Measurements from ENCODE around the gene SIRT1. TPM values are rescaled to one million over a fixed set of nuclear protein-coding genes. Genes with fewer than 3 reads are reported as not detected.
"Not testable (repeated sequence)": the region's sequence is repeated elsewhere in the genome, so short reads cannot be mapped to it uniquely, and the experiment has no call there.

Gene SIRT1
- total RNA-seq, 1 donor from 2014 or later = 26.2 TPM

GRCh38 chr10:67936416-67936815, 52.0 kb downstream of the SIRT1 start:
- H3K9me3 Mint-ChIP-seq = no peaks in the 10 kb centered on the region
- no peak overlapping the region for H3K27ac Mint-ChIP-seq
- no peaks in the 10 kb centered on the region for H3K27me3 Mint-ChIP-seq (ENCODE audit: low read depth)
- H3K4me3 Mint-ChIP-seq = no peak overlapping the region
- no peaks in the 10 kb centered on the region for H3K4me1 Mint-ChIP-seq
- TF ChIP-seq, protein P1, sequence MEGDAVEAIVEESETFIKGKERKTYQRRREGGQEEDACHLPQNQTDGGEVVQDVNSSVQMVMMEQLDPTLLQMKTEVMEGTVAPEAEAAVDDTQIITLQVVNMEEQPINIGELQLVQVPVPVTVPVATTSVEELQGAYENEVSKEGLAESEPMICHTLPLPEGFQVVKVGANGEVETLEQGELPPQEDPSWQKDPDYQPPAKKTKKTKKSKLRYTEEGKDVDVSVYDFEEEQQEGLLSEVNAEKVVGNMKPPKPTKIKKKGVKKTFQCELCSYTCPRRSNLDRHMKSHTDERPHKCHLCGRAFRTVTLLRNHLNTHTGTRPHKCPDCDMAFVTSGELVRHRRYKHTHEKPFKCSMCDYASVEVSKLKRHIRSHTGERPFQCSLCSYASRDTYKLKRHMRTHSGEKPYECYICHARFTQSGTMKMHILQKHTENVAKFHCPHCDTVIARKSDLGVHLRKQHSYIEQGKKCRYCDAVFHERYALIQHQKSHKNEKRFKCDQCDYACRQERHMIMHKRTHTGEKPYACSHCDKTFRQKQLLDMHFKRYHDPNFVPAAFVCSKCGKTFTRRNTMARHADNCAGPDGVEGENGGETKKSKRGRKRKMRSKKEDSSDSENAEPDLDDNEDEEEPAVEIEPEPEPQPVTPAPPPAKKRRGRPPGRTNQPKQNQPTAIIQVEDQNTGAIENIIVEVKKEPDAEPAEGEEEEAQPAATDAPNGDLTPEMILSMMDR (IDR thresholded peaks at IDR 0.05; ENCODE audit: unreplicated experiment) = no peak
- no peak for DNase-seq (ENCODE audit: low spot score in 2 of 2, unreplicated experiment in 2 of 2)
- H3K36me3 Mint-ChIP-seq = peaks cover 24% of the 10 kb centered on the region

DNA sequence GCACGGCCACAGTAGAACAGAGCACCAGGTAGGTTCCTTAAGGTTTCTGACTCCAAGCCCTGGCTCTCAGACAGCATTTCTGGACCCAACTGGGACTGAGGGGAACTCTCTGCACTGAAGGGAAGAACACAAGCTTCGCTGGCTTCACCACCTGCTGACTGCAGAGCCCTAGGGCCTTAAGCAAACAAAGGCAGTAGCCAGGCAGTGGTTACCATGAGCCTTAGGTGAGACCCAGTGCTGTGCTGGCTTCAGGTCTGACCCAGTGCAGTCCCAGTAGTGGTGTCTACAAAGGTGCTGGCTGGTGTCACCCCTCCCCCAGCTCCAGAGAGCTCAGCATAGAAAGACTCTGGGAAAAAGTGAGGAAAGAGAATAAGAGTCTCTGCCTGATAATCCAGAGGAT, 59.5 kb downstream of the SIRT1 start:
- H3K27ac Mint-ChIP-seq = no peak overlapping the region
- peaks cover 22% of the 10 kb centered on the region for H3K9me3 Mint-ChIP-seq
- H3K36me3 Mint-ChIP-seq = peaks cover 45% of the 10 kb centered on the region
- TF ChIP-seq, protein P1 (IDR thresholded peaks at IDR 0.05; ENCODE audit: unreplicated experiment) = no peak
- H3K4me1 Mint-ChIP-seq = no peaks in the 10 kb centered on the region
- no peak for DNase-seq (ENCODE audit: low spot score in 2 of 2, unreplicated experiment in 2 of 2)
- no peaks in the 10 kb centered on the region for H3K27me3 Mint-ChIP-seq (ENCODE audit: low read depth)
- H3K4me3 Mint-ChIP-seq = no peak overlapping the region

GRCh38 chr10:67955614-67956013, 71.2 kb downstream of the SIRT1 start:
- Mint-ChIP-seq H3K27ac (no peak overlapping the region), H3K4me3 (no peak overlapping the region), H3K27me3 (ENCODE audit: low read depth) (no peaks in the 10 kb centered on the region), H3K9me3 (no peaks in the 10 kb centered on the region), H3K4me1 (peaks cover 7% of the 10 kb centered on the region), H3K36me3 (peaks cover 25% of the 10 kb centered on the region)
- TF ChIP-seq, protein P1 (IDR thresholded peaks at IDR 0.05; ENCODE audit: unreplicated experiment) = no peak
- no peak for DNase-seq (ENCODE audit: low spot score in 2 of 2, unreplicated experiment in 2 of 2)

- no peaks in the 10 kb centered on the region for H3K9me3 Mint-ChIP-seq
- H3K4me1 Mint-ChIP-seq = peaks cover 7% of the 10 kb centered on the region
- H3K27ac Mint-ChIP-seq = no peak overlapping the region
- TF ChIP-seq, protein P1 (IDR thresholded peaks at IDR 0.05; ENCODE audit: unreplicated experiment) = no peak
- no peak overlapping the region for H3K4me3 Mint-ChIP-seq
- DNase-seq (ENCODE audit: low spot score in 2 of 2, unreplicated experiment in 2 of 2) = no peak
- no peaks in the 10 kb centered on the region for H3K27me3 Mint-ChIP-seq (ENCODE audit: low read depth)
- peaks cover 23% of the 10 kb centered on the region for H3K36me3 Mint-ChIP-seq
Observed at GRCh38 chr10:67959839-67960476, 75.5 kb downstream of the SIRT1 start.

- Mint-ChIP-seq H3K4me1 (no peaks in the 10 kb centered on the region), H3K36me3 (peaks cover 51% of the 10 kb centered on the region), H3K4me3 (no peak overlapping the region), H3K27ac (no peak overlapping the region), H3K9me3 (peaks cover 13% of the 10 kb centered on the region), H3K27me3 (ENCODE audit: low read depth) (no peaks in the 10 kb centered on the region)
- no peak for DNase-seq (ENCODE audit: low spot score in 2 of 2, unreplicated experiment in 2 of 2)
- TF ChIP-seq, protein P1 (IDR thresholded peaks at IDR 0.05; ENCODE audit: unreplicated experiment) = no peak
Observed at GRCh38 chr10:67965456-67965855, 81.0 kb downstream of the SIRT1 start.

GRCh38 chr10:67966035-67966434, 81.6 kb downstream of the SIRT1 start:
- not testable (repeated sequence) for H3K4me1 Mint-ChIP-seq; H3K27me3 Mint-ChIP-seq (ENCODE audit: low read depth); DNase-seq (ENCODE audit: low spot score in 2 of 2, unreplicated experiment in 2 of 2); H3K27ac Mint-ChIP-seq; H3K4me3 Mint-ChIP-seq
- Mint-ChIP-seq H3K9me3 (peaks cover 17% of the 10 kb centered on the region), H3K36me3 (peaks cover 49% of the 10 kb centered on the region)

Other genes with a start within 250 kb of the SIRT1 start
- 14.2 to 17.6 TPM (median 14.2 TPM) in 3 replicates for gene CTNNA3, start 188.5 kb upstream of the SIRT1 start, total RNA-seq
- gene DNAJC12, start 46.5 kb upstream of the SIRT1 start, total RNA-seq = 8.6 to 9.3 TPM (median 9.2 TPM) in 3 replicates
- gene HERC4, start 190.6 kb downstream of the SIRT1 start, total RNA-seq = 50.4 to 56.2 TPM (median 55.7 TPM) in 3 replicates
- not detected in 3 replicates for gene MYPN, start 224.8 kb downstream of the SIRT1 start, total RNA-seq